Astrocyte of the spinal cord (primary cell): ENCODE measurements around the gene KDELR3.
A peak's percentile ranks its signal among the peaks of the same experiment; 100 is the strongest.

Experiments
- DNase-seq: peaks from one replicate; pipeline ENCODE4 v3.0.0; 2011; ENCODE audit warnings: low read depth, low spot score
- H3K4me3 ChIP-seq: 2 replicates; pipeline ENCODE4 v1.5.1; 2011; ENCODE audit warnings: low read depth, mild to moderate bottlenecking, low read length, moderate library complexity
- in situ Hi-C: cut with HindIII; loops from 2 replicates; pipeline ENCODE4 v1.10.0; 2017; ENCODE audit warnings: low sequenced_read_pairs
- TF ChIP-seq, protein P1 (sequence below): IDR thresholded peaks from 2 replicates; pipeline ENCODE4 v1.5.1; 2012; ENCODE audit warnings: low read depth, mild to moderate bottlenecking, low read length, inconsistent platforms

KDELR3 gene

DNA sequence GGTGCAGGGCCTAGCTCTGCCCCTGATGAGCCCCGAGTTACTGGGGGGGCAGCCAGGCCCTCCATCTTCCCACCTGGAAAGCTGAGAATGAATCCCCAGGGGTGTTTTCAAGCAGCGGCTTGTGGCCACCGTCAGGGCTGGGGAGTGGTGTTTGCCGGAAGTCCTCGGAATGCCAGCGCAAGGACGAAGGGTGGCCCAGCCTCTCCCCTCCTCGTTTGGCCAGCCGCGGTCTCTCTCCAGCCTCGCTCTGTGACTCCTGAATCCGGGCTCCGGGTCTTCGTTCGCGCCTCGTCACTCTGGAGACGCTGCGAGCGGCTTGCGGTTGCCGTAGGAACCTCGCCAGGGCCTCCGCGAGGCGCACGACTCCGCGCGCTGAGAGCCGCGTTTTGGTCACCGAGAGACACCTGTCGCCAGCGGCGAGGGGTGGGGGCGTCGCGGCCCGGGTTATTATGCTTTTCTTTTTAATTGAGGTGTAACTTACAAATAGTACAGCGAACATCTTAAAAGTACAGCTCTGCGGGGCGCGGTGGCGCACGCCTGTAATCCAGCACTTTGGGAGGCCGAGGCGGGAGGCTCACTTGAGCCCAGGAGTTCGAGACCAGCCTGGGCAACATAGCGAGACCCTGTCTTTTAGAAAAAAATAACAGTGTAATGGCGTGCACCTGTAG lies 6.3 kb upstream of the KDELR3 start:
- DNase-seq: peak; percentile 82
- TF ChIP-seq, protein P1, sequence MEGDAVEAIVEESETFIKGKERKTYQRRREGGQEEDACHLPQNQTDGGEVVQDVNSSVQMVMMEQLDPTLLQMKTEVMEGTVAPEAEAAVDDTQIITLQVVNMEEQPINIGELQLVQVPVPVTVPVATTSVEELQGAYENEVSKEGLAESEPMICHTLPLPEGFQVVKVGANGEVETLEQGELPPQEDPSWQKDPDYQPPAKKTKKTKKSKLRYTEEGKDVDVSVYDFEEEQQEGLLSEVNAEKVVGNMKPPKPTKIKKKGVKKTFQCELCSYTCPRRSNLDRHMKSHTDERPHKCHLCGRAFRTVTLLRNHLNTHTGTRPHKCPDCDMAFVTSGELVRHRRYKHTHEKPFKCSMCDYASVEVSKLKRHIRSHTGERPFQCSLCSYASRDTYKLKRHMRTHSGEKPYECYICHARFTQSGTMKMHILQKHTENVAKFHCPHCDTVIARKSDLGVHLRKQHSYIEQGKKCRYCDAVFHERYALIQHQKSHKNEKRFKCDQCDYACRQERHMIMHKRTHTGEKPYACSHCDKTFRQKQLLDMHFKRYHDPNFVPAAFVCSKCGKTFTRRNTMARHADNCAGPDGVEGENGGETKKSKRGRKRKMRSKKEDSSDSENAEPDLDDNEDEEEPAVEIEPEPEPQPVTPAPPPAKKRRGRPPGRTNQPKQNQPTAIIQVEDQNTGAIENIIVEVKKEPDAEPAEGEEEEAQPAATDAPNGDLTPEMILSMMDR: no peak
- H3K4me3 ChIP-seq: no peak overlapping the region
- in situ Hi-C loops: no loop called here

DNA sequence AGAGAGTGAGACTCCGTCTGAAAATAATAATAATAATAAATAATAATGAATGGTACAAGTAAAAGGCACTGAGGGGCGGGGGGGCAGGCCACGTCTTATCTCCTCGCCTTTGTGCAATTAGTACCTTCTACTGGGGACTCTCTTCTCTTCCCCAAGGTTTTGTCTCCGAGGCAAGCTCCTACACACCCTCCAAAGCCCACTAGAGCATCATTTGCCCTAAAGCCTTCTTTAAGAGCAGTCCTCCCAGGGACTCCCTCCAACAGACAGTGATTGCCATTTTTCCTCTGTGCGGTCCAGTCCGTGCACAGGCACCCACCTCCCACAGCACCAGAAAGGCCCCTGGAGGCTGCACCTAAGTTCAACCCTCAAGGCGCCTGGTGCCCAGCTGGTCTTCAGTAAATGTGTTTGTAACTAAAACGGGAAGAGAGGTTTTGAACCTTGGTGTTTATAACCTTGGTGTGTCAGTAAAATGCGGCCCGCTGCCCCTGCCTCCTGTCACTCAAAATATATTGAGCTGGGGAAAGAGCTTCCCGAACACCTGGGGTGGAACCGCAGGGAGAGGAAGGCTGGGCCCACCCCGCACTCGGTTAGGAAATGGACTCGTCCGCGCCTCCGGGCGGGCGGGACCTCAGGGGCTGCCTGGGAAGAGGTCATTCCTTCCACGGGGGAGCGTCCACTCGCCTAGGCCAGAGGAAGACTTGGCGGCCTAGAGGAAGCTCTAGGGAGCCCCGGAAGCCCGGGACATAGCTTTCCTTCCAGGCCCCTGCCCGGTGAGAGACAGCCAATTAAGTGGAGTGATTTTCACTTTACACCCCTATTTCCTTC lies 4.7 kb upstream of the KDELR3 start:
- TF ChIP-seq, protein P1: no peak
- no peak for DNase-seq
- in situ Hi-C loops: no loop called here
- no peak overlapping the region for H3K4me3 ChIP-seq

DNA sequence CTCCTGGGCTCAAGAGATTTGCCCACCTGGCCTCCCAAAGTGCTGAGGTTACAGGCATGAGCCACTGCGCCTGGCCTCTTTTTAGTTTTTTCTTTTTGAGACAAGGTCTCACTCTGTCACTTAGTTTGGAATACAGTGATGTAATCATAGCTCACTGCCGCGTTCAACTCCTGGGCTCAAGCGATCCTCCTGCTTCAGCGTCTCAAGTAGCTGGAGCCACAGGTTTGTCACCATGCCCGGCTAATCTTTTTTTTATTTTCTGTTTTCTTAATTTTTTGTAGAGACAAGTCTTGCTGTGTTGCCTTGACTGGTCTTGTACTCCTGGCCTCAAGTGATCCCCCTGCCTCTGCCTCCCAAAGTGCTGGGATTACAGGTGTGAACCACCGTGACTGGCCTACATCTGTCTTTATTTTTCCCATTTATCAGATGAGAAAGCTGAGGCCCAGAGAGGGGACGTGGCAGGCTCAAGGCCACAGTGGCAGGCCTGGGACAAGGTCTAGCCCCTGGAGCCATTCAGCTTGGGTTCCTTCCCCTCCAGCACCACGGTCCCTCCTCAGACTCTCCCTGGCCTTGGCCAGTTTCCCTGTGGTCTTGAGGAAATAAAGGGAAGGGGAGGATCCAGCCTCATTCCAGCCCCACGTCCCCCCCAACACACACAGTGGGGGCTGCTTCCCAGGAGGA lies 2.8 kb upstream of the KDELR3 start:
- in situ Hi-C loops: no loop called here
- H3K4me3 ChIP-seq: no peak overlapping the region
- TF ChIP-seq, protein P1: no peak
- DNase-seq: no peak

DNA sequence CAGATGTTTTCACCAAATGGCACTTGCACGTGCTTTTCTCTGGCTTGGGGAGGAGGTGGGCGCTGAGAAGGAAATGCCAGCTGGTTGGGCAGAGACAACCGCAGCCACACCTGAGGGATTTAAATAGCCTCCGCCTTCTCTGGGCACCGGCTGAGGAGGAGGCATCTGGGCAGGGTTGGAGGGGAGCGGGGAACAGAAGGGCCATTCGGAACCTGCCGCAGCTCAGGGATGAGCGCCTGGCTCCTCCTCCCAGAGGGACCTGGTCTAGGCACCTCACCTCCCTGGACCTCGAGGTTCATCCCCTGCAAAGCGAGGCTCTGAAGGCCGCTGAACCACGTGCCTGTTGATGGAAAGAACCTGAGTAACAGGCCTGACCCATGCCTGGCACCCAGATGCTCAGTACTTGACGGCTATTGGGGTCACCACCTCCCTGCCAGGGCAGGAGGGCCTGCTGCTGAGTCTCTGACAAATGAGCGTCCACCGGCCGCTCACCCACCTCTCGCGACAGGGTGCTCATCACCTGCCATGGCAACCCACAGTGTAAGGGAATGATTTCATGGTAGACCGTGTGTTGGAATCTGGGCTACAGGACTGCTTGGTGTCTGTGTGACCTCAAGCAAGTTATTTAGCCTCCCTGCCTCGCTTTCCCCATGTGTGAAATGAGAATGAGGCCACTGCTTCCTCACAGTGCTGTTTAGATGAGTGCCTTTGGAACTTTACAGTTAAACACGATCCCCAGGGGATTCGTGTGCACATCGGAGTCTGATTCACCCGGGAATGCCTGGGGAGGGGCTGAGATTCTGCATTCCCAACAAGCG lies 2.0 kb upstream of the KDELR3 start:
- TF ChIP-seq, protein P1: no peak
- H3K4me3 ChIP-seq: no peak overlapping the region
- DNase-seq: no peak
- in situ Hi-C loops: no loop called here

DNA sequence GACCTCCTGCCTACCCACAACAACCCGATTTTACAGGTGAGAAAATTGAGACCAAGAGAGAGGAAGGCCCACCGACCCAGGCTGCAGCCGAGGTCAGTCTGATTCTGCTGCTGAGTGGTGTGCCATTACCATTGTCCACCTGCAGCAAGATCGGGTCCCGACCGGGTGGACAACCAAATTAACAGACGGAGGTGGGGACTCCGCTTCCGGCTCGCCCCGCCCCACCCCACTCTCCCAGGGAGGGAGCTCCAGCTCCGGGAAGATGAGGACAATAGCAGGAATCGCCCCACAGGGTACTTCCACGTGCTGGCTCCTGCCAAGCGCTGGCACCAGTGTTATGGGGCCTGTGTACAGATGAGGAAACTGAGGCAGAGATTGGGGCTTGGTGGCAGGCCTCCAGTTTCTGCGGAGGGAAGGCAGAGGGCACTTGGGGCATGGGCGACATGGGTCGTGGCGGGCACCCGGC lies 425 bp upstream of the KDELR3 start:
- TF ChIP-seq, protein P1: no peak
- peak overlapping the region; percentile 41 for H3K4me3 ChIP-seq
- in situ Hi-C loops: no loop called here
- no peak for DNase-seq
